Stomach (tissue), 4 donors: ENCODE results near the gene TPRN.
A peak's percentile ranks its signal among the peaks of the same experiment; 100 is the strongest.

Source experiments
- POLR2A ChIP-seq, 4 donors: fragments of 450-650 bp; IDR thresholded peaks; one replicate each; pipeline ENCODE4 v1.6.1; 2016; ENCODE audit warnings: antibody characterized with exemption in 4 of 4, control low read depth in 2 of 4, mild to moderate bottlenecking in 1 of 4, moderate library complexity in 1 of 4
- TF ChIP-seq, protein P1 (sequence below), 7 experiments: fragments of 450-650 bp in 4 of 7; fragments of 200-600 bp in 3 of 7; sonication (generic) in 3 of 7; IDR thresholded peaks; one replicate each; pipeline ENCODE4 v1.5.1; 2016 to 2019; ENCODE audit warnings: antibody characterized with exemption in 7 of 7, control low read depth in 2 of 7, mild to moderate bottlenecking in 1 of 7

DNA sequence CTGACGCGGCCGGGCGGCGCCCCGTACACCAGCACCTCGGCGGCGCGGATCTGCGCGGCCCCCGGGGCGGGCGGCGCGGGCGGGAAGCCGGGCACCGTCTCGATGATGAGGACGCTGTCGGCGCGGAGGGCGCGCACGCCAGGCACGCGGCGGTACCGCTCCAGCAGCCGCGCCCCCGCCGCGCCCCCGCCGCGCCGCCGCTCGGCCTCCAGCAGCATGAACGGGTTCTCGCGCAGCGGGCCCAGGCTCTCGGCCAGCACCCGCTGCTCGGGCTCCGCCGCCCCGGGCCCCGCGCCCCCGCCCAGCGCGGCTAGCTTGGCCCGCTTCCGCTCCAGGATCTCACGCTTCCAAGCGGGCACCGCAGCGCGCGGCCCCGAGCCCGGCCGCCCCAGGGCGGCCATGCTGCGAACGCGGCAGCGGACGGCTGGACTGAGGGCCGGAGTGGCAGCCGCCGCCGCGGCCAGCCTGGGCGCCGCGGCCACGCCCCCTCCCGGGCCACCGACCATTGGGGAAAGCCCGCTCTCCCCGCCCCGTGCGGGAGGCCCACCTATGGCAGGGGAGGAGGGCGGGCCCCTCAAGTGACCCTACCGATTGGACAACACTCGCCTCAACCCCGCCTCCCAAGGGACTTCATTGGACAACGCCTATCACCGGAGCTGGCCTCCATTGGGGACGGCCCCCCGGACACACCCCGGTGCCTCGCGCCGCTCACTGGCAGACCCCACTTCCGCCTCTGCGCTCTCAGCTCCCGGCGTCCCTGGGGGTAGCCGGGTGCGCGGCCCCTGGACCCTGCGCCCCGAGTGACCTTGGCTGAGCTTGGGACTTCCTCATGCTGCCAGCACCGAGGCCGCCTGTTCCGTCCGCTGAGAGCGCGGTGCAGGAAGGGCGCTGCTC lies at the start of gene TPRN:
- peak in 1 of 4 donors; percentile 59 for TF ChIP-seq POLR2A (IDR thresholded peaks at IDR 0.05)
- TF ChIP-seq, protein P1, sequence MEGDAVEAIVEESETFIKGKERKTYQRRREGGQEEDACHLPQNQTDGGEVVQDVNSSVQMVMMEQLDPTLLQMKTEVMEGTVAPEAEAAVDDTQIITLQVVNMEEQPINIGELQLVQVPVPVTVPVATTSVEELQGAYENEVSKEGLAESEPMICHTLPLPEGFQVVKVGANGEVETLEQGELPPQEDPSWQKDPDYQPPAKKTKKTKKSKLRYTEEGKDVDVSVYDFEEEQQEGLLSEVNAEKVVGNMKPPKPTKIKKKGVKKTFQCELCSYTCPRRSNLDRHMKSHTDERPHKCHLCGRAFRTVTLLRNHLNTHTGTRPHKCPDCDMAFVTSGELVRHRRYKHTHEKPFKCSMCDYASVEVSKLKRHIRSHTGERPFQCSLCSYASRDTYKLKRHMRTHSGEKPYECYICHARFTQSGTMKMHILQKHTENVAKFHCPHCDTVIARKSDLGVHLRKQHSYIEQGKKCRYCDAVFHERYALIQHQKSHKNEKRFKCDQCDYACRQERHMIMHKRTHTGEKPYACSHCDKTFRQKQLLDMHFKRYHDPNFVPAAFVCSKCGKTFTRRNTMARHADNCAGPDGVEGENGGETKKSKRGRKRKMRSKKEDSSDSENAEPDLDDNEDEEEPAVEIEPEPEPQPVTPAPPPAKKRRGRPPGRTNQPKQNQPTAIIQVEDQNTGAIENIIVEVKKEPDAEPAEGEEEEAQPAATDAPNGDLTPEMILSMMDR (IDR thresholded peaks at IDR 0.05) = no peak
